ENCODE measurements around the gene SYTL1.
"Not testable (repeated sequence)": the region's sequence is repeated elsewhere in the genome, so short reads cannot be mapped to it uniquely, and the experiment has no call there.

Gene SYTL1

DNA sequence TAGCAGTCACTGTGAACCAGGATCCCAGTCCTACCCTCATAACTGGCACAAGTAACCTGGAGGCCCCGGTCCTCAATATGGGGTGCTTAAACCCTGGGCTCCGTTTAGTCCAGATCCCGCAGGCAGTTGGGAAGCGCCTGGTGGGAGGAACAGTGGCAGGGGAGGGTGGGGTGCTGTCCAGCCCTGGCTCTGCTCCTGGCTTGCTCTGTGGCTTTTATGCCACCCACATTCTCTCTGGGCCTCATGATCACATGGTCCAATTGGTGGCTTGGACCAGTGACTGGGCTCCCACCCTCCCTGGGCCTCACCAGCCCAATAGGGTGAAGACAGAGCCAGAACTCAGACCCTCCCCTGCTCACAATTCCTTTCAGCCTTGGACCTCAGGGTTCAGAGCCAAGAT, 38.4 kb downstream of the SYTL1 start:
- Mint-ChIP-seq H3K36me3 (ENCODE audit: insufficient read depth) (peaks cover 1% of the 10 kb centered on the region), H3K4me3 (no peak overlapping the region)
- no peak for DNase-seq (ENCODE audit: low spot score in 2 of 2)

GRCh38 chr1:27380766-27381733, 39.2 kb downstream of the SYTL1 start:
- no peak for DNase-seq (ENCODE audit: low spot score in 2 of 2)
- Mint-ChIP-seq H3K4me3 (no peak overlapping the region), H3K4me1 (no peaks in the 10 kb centered on the region), H3K9me3 (no peaks in the 10 kb centered on the region), H3K27ac (ENCODE audit: low read depth) (peak overlapping the region; percentile 16), H3K36me3 (ENCODE audit: insufficient read depth) (peaks cover 1% of the 10 kb centered on the region), H3K27me3 (no peaks in the 10 kb centered on the region)
- no peak for ATAC-seq (replicated peaks; ENCODE audit: extremely low read depth, poor library complexity, severe bottlenecking)

More for the DNA sequence above, 38.4 kb downstream of the SYTL1 start:
- Mint-ChIP-seq H3K4me1 (no peaks in the 10 kb centered on the region), H3K27me3 (no peaks in the 10 kb centered on the region), H3K27ac (ENCODE audit: low read depth) (no peak overlapping the region), H3K9me3 (no peaks in the 10 kb centered on the region)
- ATAC-seq (replicated peaks; ENCODE audit: extremely low read depth, poor library complexity, severe bottlenecking), result no peak

DNA sequence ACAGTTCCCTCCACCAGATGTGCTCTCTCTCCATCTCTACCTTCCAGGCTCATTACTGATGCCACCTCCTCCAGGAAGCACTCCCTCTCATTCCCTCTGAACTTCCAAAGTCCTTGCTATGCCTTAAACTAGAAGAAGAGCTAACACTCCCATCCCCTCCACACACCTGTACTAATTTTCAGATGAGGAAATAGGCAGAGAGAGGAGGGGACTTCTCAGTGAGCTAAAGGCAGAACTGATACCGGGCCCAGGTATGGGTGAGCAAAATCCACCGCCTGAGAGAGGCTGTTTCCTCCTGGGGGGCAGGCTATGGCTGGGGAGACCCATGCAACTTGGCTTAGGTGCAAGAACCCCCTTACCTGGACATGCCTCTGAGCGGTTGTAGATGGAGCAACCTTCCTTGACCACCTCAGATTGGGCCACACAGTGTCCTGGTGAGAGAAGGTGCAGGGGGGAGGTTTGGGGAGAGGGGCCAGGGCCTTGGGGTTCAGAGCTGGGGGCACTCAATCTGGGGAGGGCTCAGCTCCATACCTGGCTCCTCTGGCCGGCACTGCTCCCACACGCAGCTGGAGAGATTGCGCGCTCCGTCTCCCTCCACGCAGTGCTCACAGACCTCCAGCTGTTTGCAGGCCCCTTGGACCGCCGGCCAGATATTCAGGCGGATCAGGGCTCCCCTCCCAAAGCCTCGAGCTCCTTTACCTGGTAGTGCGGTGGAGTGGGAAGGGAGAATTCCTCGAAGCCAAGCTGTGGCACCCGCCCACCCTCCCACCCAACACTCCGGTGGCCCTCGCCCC, 40.3 kb downstream of the SYTL1 start:
- Mint-ChIP-seq H3K9me3 (no peaks in the 10 kb centered on the region), H3K36me3 (ENCODE audit: insufficient read depth) (peaks cover 1% of the 10 kb centered on the region), H3K4me1 (no peaks in the 10 kb centered on the region), H3K27ac (ENCODE audit: low read depth) (no peak overlapping the region), H3K4me3 (no peak overlapping the region), H3K27me3 (no peaks in the 10 kb centered on the region)
- no peak for DNase-seq (ENCODE audit: low spot score in 2 of 2)
- ATAC-seq (replicated peaks; ENCODE audit: extremely low read depth, poor library complexity, severe bottlenecking), result no peak

DNA sequence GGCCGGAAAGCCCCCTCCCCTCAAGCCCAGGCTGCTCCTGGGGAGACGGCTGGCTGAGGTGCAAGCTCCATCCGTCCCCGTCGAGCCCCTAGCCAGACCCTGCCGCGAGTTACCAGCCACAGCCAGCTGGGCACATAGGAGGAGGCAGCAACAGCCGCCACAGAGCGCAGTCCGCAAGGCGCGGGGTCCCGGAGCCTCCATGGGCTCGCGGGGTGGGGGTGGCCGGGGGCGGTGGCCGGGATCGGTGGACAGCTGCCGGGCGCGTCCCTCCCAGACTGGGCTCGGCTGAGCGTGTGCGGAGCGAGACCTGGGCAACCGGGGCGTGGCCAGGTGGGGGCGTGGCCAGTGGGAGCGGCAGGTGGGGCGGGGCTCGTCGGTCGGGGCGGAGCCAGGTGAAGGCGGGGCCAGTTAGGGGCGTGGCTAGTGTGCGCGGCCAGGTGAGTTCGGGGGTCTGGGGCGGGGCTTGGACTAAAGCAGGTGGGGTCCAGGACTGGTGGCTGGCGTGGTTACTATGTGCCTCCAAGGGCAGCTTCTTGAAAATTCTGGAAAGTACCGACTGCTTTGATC, 41.3 kb downstream of the SYTL1 start, which contains the start of gene CD164L2:
Gene CD164L2 (minus strand): TSS at position 295 of the 567 bp plus-strand sequence. CDS start 94 bp downstream, at position 201.
- Mint-ChIP-seq H3K4me1 (no peaks in the 10 kb centered on the region), H3K27ac (ENCODE audit: low read depth) (no peak within 1 kb of the TSS), H3K9me3 (no peaks in the 10 kb centered on the region), H3K36me3 (ENCODE audit: insufficient read depth) (peaks cover 1% of the 10 kb centered on the region), H3K4me3 (no peak within 1 kb of the TSS), H3K27me3 (no peaks in the 10 kb centered on the region)
- ATAC-seq (replicated peaks; ENCODE audit: extremely low read depth, poor library complexity, severe bottlenecking), result no peak
- DNase-seq (ENCODE audit: low spot score in 2 of 2), result no peak

DNA sequence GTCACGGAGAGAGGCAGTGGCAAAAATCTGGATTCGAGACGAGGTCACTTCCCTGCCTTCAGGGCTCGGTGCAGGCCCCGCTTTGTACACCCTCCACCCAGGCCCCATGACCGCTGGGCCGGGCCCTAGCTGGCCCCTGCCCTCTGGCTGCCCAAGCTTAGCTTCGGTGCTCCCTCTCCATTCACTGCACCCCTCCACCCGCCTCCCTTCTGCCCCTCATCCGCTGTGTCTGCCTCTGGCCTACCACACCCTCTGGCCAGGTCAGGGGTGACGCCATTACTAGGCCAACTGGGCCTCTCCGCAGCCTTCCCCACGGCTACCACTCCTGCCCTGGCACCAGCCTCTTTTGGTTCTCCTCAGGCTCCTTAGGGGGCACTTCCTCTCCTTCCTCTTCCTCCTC, 41.8 kb downstream of the SYTL1 start:
- H3K27ac Mint-ChIP-seq (ENCODE audit: low read depth), result no peak overlapping the region
- ATAC-seq (replicated peaks; ENCODE audit: extremely low read depth, poor library complexity, severe bottlenecking) (no peak), DNase-seq (ENCODE audit: low spot score in 2 of 2) (no peak)
- no peaks in the 10 kb centered on the region for H3K4me1 Mint-ChIP-seq
- no peak overlapping the region for H3K4me3 Mint-ChIP-seq
- H3K27me3 Mint-ChIP-seq, result no peaks in the 10 kb centered on the region
- H3K36me3 Mint-ChIP-seq (ENCODE audit: insufficient read depth), result peaks cover 1% of the 10 kb centered on the region
- H3K9me3 Mint-ChIP-seq, result no peaks in the 10 kb centered on the region

GRCh38 chr1:27384797-27385196, 43.0 kb downstream of the SYTL1 start:
- H3K9me3 Mint-ChIP-seq; H3K27me3 Mint-ChIP-seq; DNase-seq (ENCODE audit: low spot score in 2 of 2); H3K27ac Mint-ChIP-seq (ENCODE audit: low read depth); H3K36me3 Mint-ChIP-seq (ENCODE audit: insufficient read depth); H3K4me1 Mint-ChIP-seq; H3K4me3 Mint-ChIP-seq; ATAC-seq (replicated peaks; ENCODE audit: extremely low read depth, poor library complexity, severe bottlenecking): not testable (repeated sequence)

DNA sequence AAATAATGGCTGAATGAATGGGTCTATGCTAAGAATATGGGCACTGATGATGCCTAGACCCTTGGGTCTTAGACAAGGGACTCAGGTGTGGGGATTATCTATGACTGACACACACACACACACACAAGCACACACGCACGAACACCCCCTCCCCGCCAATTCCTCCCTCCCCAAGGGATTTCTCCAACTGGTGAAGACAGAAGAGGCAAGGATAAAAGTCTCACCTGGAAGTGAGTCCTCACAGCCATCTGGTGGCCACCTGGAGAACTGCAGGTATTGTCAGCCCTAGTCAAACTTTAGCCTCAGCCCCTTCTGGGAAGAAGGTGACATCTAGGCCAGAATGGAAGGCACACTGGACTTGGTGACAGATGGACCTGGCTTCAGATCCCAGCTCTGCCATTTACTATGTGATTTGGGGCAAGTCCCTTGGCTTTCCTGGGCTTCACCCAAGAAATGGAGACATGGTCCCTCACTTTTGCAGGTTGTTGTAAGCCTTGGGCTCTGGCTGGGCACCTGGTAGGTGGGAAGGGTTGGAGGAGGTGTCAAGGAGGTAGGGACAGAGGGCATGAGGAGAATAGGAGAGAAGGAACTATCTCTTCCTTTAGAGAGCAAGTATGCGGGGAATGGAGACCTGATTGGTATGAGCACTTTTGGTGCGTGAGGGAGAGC, 46.6 kb downstream of the SYTL1 start:
- H3K4me3 Mint-ChIP-seq, result no peak overlapping the region
- peaks cover 13% of the 10 kb centered on the region for H3K36me3 Mint-ChIP-seq (ENCODE audit: insufficient read depth)
- no peaks in the 10 kb centered on the region for H3K9me3 Mint-ChIP-seq
- H3K27me3 Mint-ChIP-seq, result peaks cover 9% of the 10 kb centered on the region
- H3K4me1 Mint-ChIP-seq, result peaks cover 11% of the 10 kb centered on the region
- DNase-seq (ENCODE audit: low spot score in 2 of 2) (peak; percentile 54 to 70), ATAC-seq (replicated peaks; ENCODE audit: extremely low read depth, poor library complexity, severe bottlenecking) (no peak)
- no peak overlapping the region for H3K27ac Mint-ChIP-seq (ENCODE audit: low read depth)

- no peak for ATAC-seq (replicated peaks; ENCODE audit: extremely low read depth, poor library complexity, severe bottlenecking)
- H3K36me3 Mint-ChIP-seq (ENCODE audit: insufficient read depth), result peaks cover 14% of the 10 kb centered on the region
- H3K9me3 Mint-ChIP-seq, result no peaks in the 10 kb centered on the region
- DNase-seq (ENCODE audit: low spot score in 2 of 2), result no peak
- peak overlapping the region; percentile 80 for H3K4me3 Mint-ChIP-seq
- H3K4me1 Mint-ChIP-seq, result peaks cover 11% of the 10 kb centered on the region
- H3K27me3 Mint-ChIP-seq, result peaks cover 9% of the 10 kb centered on the region
- H3K27ac Mint-ChIP-seq (ENCODE audit: low read depth), result peak overlapping the region; percentile 76
Measured at GRCh38 chr1:27391511-27392095, 49.8 kb downstream of the SYTL1 start.

- DNase-seq (ENCODE audit: low spot score in 2 of 2), result peak; percentile 76 to 83
- peak; percentile 90 for ATAC-seq (replicated peaks; ENCODE audit: extremely low read depth, poor library complexity, severe bottlenecking)
- peaks cover 9% of the 10 kb centered on the region for H3K27me3 Mint-ChIP-seq
- peaks cover 11% of the 10 kb centered on the region for H3K4me1 Mint-ChIP-seq
- peaks cover 14% of the 10 kb centered on the region for H3K36me3 Mint-ChIP-seq (ENCODE audit: insufficient read depth)
- H3K9me3 Mint-ChIP-seq, result no peaks in the 10 kb centered on the region
- peak within 1 kb of the TSS; percentile 80 for H3K4me3 Mint-ChIP-seq
- H3K27ac Mint-ChIP-seq (ENCODE audit: low read depth), result peak within 1 kb of the TSS; percentile 76
Measured at GRCh38 chr1:27392096-27392777, 50.4 kb downstream of the SYTL1 start, which contains the start of gene GPR3. TSS of gene GPR3 (plus strand) at chr1:27392622. CDS start at chr1:27393799, 1,177 bp downstream.

DNA sequence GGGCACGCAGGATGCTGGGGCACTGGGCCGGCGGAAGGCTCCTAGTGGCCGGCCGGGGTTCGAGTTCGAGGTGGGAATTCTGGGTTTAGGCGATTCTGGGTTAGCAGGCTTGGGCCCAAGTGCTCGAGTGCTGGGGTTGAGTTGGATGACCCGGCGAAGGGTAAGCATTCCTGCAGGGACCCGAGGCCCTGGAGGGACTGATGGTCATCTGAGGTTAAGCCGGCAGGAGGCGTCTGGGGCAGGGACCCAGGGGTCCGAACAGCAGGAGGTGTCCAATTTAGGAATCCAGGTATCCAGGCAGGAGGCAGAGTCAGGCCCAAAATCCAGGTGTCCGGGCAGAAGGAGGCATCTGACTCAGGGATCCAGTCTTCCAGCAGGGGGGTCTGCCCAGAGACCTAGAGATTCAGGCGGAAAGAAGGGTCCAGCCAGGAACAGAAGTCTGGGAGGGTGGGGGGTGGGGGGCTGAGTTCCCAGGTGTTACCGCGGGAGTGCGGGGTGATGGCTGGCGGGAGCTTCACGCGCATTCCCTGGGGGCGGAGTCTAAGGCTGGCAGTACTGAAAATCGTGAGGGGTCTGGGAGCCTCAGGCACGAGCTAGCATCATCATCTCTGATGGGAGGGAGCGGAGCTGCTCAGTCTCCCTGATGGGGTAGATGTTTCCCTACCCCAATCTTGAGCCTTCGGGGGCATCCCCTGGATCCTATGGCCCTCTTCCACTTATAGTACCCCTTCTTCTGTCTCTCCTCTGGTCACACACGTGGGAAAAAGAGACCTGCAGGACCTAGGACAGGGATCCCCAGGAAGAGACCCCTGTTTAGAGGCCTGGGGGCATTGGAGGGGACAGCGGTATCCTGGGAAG, 51.2 kb downstream of the SYTL1 start:
- H3K4me3 Mint-ChIP-seq, result peak overlapping the region; percentile 80
- no peak for ATAC-seq (replicated peaks; ENCODE audit: extremely low read depth, poor library complexity, severe bottlenecking)
- no peaks in the 10 kb centered on the region for H3K9me3 Mint-ChIP-seq
- H3K4me1 Mint-ChIP-seq, result peaks cover 11% of the 10 kb centered on the region
- H3K36me3 Mint-ChIP-seq (ENCODE audit: insufficient read depth), result peaks cover 15% of the 10 kb centered on the region
- peaks cover 9% of the 10 kb centered on the region for H3K27me3 Mint-ChIP-seq
- H3K27ac Mint-ChIP-seq (ENCODE audit: low read depth), result no peak overlapping the region
- no peak for DNase-seq (ENCODE audit: low spot score in 2 of 2)

Data from central memory CD8-positive, alpha-beta T cell (primary cell).